ENCODE data around the gene ANXA4. TPM values are rescaled to one million over a fixed set of nuclear protein-coding genes. Genes with fewer than 3 reads are reported as not detected.
"Not testable (repeated sequence)": the region's sequence is repeated elsewhere in the genome, so short reads cannot be mapped to it uniquely, and the experiment has no call there.

The ANXA4 gene
- total RNA-seq, 5 donors from 2014 or later (not counting 1 experiment from before 2014, with no cell fraction given) = 10.4 to 27.6 (median 20.0) TPM

GRCh38 chr2:69798290-69798908 is 56.5 kb downstream of the ANXA4 start:
- Mint-ChIP-seq H3K27me3 (peaks cover 0 to 4% of the 10 kb centered on the region in 2 donors), H3K4me3 (peak overlapping the region in 2 of 3 donors; percentile 25 to 28), H3K9me3 (no peaks in the 10 kb centered on the region), H3K27ac (no peak overlapping the region), H3K4me1 (peaks cover 12 to 26% (median 24%) of the 10 kb centered on the region in 3 donors), H3K36me3 (peaks cover 11% of the 10 kb centered on the region)
- H3K27me3 ChIP-seq (replicated peaks in 1 of 2; ENCODE audit: control insufficient read depth in 2 of 2, extremely low read depth in 1 of 2, insufficient read depth in 2 of 2, low read length in 1 of 2) = no peaks in the 10 kb centered on the region
- ChIA-PET POLR2A (no interaction called here), CTCF (no interaction called here)
- no peaks in the 10 kb centered on the region for H3K9me3 ChIP-seq
- H3K27ac ChIP-seq (ENCODE audit: low read length) = no peak overlapping the region
- H3K4me3 ChIP-seq (ENCODE audit: control insufficient read depth in 1 of 2, extremely low read depth in 1 of 2, low read length in 1 of 2) = no peak overlapping the region
- WGBS (ENCODE audit: insufficient coverage) = 66% methylated on average over 3 of the region's 7 CpGs
- ATAC-seq (replicated peaks in 1 of 4) = no peak
- H3K36me3 ChIP-seq (ENCODE audit: control insufficient read depth in 2 of 2, extremely low read depth in 1 of 2, insufficient read depth in 1 of 2, low read length in 1 of 2) = no peaks in the 10 kb centered on the region
- H3K4me1 ChIP-seq (ENCODE audit: control insufficient read depth in 1 of 2, extremely low read depth in 1 of 2, insufficient read depth in 2 of 2, low read length in 2 of 2) = peaks cover 0 to 7% of the 10 kb centered on the region in 2 experiments
- no peak for DNase-seq

GRCh38 chr2:69798909-69799526 is 57.1 kb downstream of the ANXA4 start:
- H3K4me3 ChIP-seq (ENCODE audit: control insufficient read depth in 1 of 2, extremely low read depth in 1 of 2, low read length in 1 of 2) = peak overlapping the region in 1 of 2 donors; percentile 15
- peaks cover 0 to 8% of the 10 kb centered on the region in 2 experiments for H3K4me1 ChIP-seq (ENCODE audit: control insufficient read depth in 1 of 2, extremely low read depth in 1 of 2, insufficient read depth in 2 of 2, low read length in 2 of 2)
- WGBS (ENCODE audit: insufficient coverage) = 55% methylated on average over 2 of the region's 4 CpGs
- H3K27ac ChIP-seq (ENCODE audit: low read length) = no peak overlapping the region
- H3K4me3 Mint-ChIP-seq = peak overlapping the region in 2 of 3 donors; percentile 25 to 28
- H3K9me3 ChIP-seq = no peaks in the 10 kb centered on the region
- no peak for DNase-seq
- H3K36me3 ChIP-seq (ENCODE audit: control insufficient read depth in 2 of 2, extremely low read depth in 1 of 2, insufficient read depth in 1 of 2, low read length in 1 of 2) = no peaks in the 10 kb centered on the region
- peak in 2 of 4 experiments; percentile 40 for ATAC-seq (replicated peaks in 1 of 4)
- H3K27me3 Mint-ChIP-seq = peaks cover 0 to 4% of the 10 kb centered on the region in 2 donors
- H3K4me1 Mint-ChIP-seq = peaks cover 14 to 29% (median 29%) of the 10 kb centered on the region in 3 donors
- POLR2A ChIA-PET = no interaction called here
- no peaks in the 10 kb centered on the region for H3K27me3 ChIP-seq (replicated peaks in 1 of 2; ENCODE audit: control insufficient read depth in 2 of 2, extremely low read depth in 1 of 2, insufficient read depth in 2 of 2, low read length in 1 of 2)
- H3K27ac Mint-ChIP-seq = peak overlapping the region in 1 of 2 donors; percentile 23
- peaks cover 14% of the 10 kb centered on the region for H3K36me3 Mint-ChIP-seq
- CTCF ChIA-PET = interaction anchor here (0.7 to 1.1 kb wide), 3 partner anchors 10 to 74 kb away, joined by 3 to 4 read pairs (median 3); no protein-coding TSS in a partner anchor
- H3K9me3 Mint-ChIP-seq = no peaks in the 10 kb centered on the region

GRCh38 chr2:69801745-69802290 is 59.9 kb downstream of the ANXA4 start:
- H3K9me3 Mint-ChIP-seq = no peaks in the 10 kb centered on the region
- ChIA-PET CTCF (interaction anchor here in 1 of 2 donors (0.5 kb wide), 1 partner anchor 12 kb away, joined by 3 read pairs; no protein-coding TSS in a partner anchor), POLR2A (no interaction called here)
- no peak for ATAC-seq (replicated peaks in 1 of 4)
- Histone ChIP-seq H3K4me3 (ENCODE audit: control insufficient read depth in 1 of 2, extremely low read depth in 1 of 2, low read length in 1 of 2) (no peak overlapping the region), H3K27ac (ENCODE audit: low read length) (no peak overlapping the region), H3K36me3 (ENCODE audit: control insufficient read depth in 2 of 2, extremely low read depth in 1 of 2, insufficient read depth in 1 of 2, low read length in 1 of 2) (no peaks in the 10 kb centered on the region), H3K4me1 (ENCODE audit: control insufficient read depth in 1 of 2, extremely low read depth in 1 of 2, insufficient read depth in 2 of 2, low read length in 2 of 2) (peaks cover 3 to 13% of the 10 kb centered on the region in 2 experiments), H3K27me3 (replicated peaks in 1 of 2; ENCODE audit: control insufficient read depth in 2 of 2, extremely low read depth in 1 of 2, insufficient read depth in 2 of 2, low read length in 1 of 2) (no peaks in the 10 kb centered on the region), H3K9me3 (no peaks in the 10 kb centered on the region)
- no peak for DNase-seq
- no peak overlapping the region for H3K4me3 Mint-ChIP-seq
- H3K27ac Mint-ChIP-seq = no peak overlapping the region
- peaks cover 0 to 4% of the 10 kb centered on the region in 2 donors for H3K27me3 Mint-ChIP-seq
- H3K36me3 Mint-ChIP-seq = peaks cover 21% of the 10 kb centered on the region
- 100% methylated on average over 1 of the region's 1 CpG for WGBS (ENCODE audit: insufficient coverage)
- H3K4me1 Mint-ChIP-seq = peaks cover 23 to 36% (median 35%) of the 10 kb centered on the region in 3 donors

DNA sequence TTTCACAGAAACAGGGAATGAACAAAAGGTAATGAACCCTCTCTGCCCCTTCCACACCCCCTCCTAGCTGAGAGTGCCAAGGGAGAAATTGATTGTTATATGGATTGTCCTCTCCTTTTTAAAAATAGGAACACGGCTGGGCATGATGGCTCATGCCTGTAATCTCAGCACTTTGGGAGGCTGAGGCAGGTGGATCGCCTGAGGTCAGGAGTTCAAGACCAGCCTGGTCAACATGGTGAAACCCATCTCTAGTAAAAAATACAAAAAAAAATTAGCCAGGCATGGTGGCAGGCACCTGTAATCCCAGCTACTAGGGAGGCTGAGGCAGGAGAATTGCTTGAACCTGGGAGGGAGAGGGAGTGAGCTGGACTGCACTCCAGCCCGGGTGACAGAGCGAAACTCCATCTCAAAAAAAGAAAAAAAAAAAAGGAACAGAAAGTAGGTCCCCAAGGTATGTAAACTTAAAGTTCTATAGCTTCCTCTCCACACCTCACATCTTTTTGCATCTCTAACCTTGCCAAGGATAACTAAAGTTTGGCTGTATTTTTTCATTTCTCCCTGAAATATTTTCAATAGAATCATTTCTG is 60.9 kb downstream of the ANXA4 start:
- ChIA-PET CTCF (interaction anchor here in 1 of 2 donors (0.9 kb wide), 1 partner anchor 78 kb away, joined by 3 read pairs; no protein-coding TSS in a partner anchor), POLR2A (interaction anchor here in 1 of 2 donors (0.6 kb wide), 1 partner anchor 341 kb away, joined by 4 read pairs; no protein-coding TSS in a partner anchor)
- H3K9me3 Mint-ChIP-seq; DNase-seq; H3K27ac Mint-ChIP-seq; ATAC-seq (replicated peaks in 1 of 4); H3K36me3 ChIP-seq (ENCODE audit: control insufficient read depth in 2 of 2, extremely low read depth in 1 of 2, insufficient read depth in 1 of 2, low read length in 1 of 2); H3K27ac ChIP-seq (ENCODE audit: low read length); H3K27me3 Mint-ChIP-seq; H3K9me3 ChIP-seq; H3K4me3 ChIP-seq (ENCODE audit: control insufficient read depth in 1 of 2, extremely low read depth in 1 of 2, low read length in 1 of 2); H3K4me3 Mint-ChIP-seq; H3K27me3 ChIP-seq (replicated peaks in 1 of 2; ENCODE audit: control insufficient read depth in 2 of 2, extremely low read depth in 1 of 2, insufficient read depth in 2 of 2, low read length in 1 of 2): not testable (repeated sequence)
- Mint-ChIP-seq H3K4me1 (peaks cover 23 to 34% (median 34%) of the 10 kb centered on the region in 3 donors), H3K36me3 (peaks cover 21% of the 10 kb centered on the region)
- no CpG with 5 or more reads among the region's 4 CpGs for WGBS (ENCODE audit: insufficient coverage)
- peaks cover 3 to 13% of the 10 kb centered on the region in 2 experiments for H3K4me1 ChIP-seq (ENCODE audit: control insufficient read depth in 1 of 2, extremely low read depth in 1 of 2, insufficient read depth in 2 of 2, low read length in 2 of 2)

GRCh38 chr2:69804416-69804815 is 62.5 kb downstream of the ANXA4 start:
- Histone ChIP-seq H3K4me3 (ENCODE audit: control insufficient read depth in 1 of 2, extremely low read depth in 1 of 2, low read length in 1 of 2) (no peak overlapping the region), H3K9me3 (no peaks in the 10 kb centered on the region), H3K27ac (ENCODE audit: low read length) (no peak overlapping the region), H3K36me3 (ENCODE audit: control insufficient read depth in 2 of 2, extremely low read depth in 1 of 2, insufficient read depth in 1 of 2, low read length in 1 of 2) (no peaks in the 10 kb centered on the region), H3K4me1 (ENCODE audit: control insufficient read depth in 1 of 2, extremely low read depth in 1 of 2, insufficient read depth in 2 of 2, low read length in 2 of 2) (peaks cover 3 to 8% of the 10 kb centered on the region in 2 experiments), H3K27me3 (replicated peaks in 1 of 2; ENCODE audit: control insufficient read depth in 2 of 2, extremely low read depth in 1 of 2, insufficient read depth in 2 of 2, low read length in 1 of 2) (no peaks in the 10 kb centered on the region)
- POLR2A ChIA-PET = no interaction called here
- CTCF ChIA-PET = interaction anchor here (0.5 to 0.7 kb wide), 4 partner anchors 9 to 368 kb away, joined by 3 to 8 read pairs (median 4); no protein-coding TSS in a partner anchor
- Mint-ChIP-seq H3K36me3 (peaks cover 25% of the 10 kb centered on the region), H3K9me3 (no peaks in the 10 kb centered on the region), H3K4me3 (peak overlapping the region in 1 of 3 donors; percentile 52), H3K27ac (peak overlapping the region; percentile 38 to 68), H3K27me3 (peaks cover 0 to 4% of the 10 kb centered on the region in 2 donors), H3K4me1 (peaks cover 15 to 23% (median 18%) of the 10 kb centered on the region in 3 donors)
- ATAC-seq (replicated peaks in 1 of 4) (peak in 3 of 4 experiments; percentile 36 to 48 (median 47)), DNase-seq (peak in 2 of 35 experiments; percentile 4)
- 74% methylated on average over 9 of the region's 11 CpGs for WGBS (ENCODE audit: insufficient coverage)

- Mint-ChIP-seq H3K4me3 (no peak overlapping the region), H3K27me3 (no peaks in the 10 kb centered on the region), H3K4me1 (peaks cover 15 to 20% (median 15%) of the 10 kb centered on the region in 3 donors), H3K27ac (no peak overlapping the region), H3K36me3 (peaks cover 23% of the 10 kb centered on the region), H3K9me3 (no peaks in the 10 kb centered on the region)
- DNase-seq = no peak
- H3K4me3 ChIP-seq (ENCODE audit: control insufficient read depth in 1 of 2, extremely low read depth in 1 of 2, low read length in 1 of 2) = no peak overlapping the region
- H3K27me3 ChIP-seq (replicated peaks in 1 of 2; ENCODE audit: control insufficient read depth in 2 of 2, extremely low read depth in 1 of 2, insufficient read depth in 2 of 2, low read length in 1 of 2) = no peaks in the 10 kb centered on the region
- H3K9me3 ChIP-seq = no peaks in the 10 kb centered on the region
- CTCF ChIA-PET = interaction anchor here in 1 of 2 donors (0.6 kb wide), 1 partner anchor 305 kb away, joined by 3 read pairs; no protein-coding TSS in a partner anchor
- no peaks in the 10 kb centered on the region for H3K36me3 ChIP-seq (ENCODE audit: control insufficient read depth in 2 of 2, extremely low read depth in 1 of 2, insufficient read depth in 1 of 2, low read length in 1 of 2)
- no peak overlapping the region for H3K27ac ChIP-seq (ENCODE audit: low read length)
- WGBS (ENCODE audit: insufficient coverage) = no CpG with 5 or more reads among the region's 1 CpG
- H3K4me1 ChIP-seq (ENCODE audit: control insufficient read depth in 1 of 2, extremely low read depth in 1 of 2, insufficient read depth in 2 of 2, low read length in 2 of 2) = peaks cover 3 to 8% of the 10 kb centered on the region in 2 experiments
- ATAC-seq (replicated peaks in 1 of 4) = no peak
- POLR2A ChIA-PET = interaction anchor here in 1 of 2 donors (0.7 kb wide), 1 partner anchor 20 kb away, joined by 3 read pairs; no protein-coding TSS in a partner anchor
Measured at GRCh38 chr2:69805887-69806286, 64.0 kb downstream of the ANXA4 start.
